Panc1 (cell line): ENCODE results near the gene TST. TPM values are rescaled to one million over a fixed set of nuclear protein-coding genes. Genes with fewer than 3 reads are reported as not detected.

Experiments used
- ATAC-seq: fragments of 200-7000 bp; cut with Tn5 transposase; 2 replicates; pipeline ENCODE4 v1.9.1; 2020; ENCODE audit warnings: mild to moderate bottlenecking, moderate library complexity
- BruUV-seq: library from RNA; stranded (reverse); fragments of 400-500 nt; replicated peaks from 2 replicates; lab custom pipeline; 2021; lab: Mats Ljungman, UMichigan
- CTCF ChIA-PET: fragments of 300-600 bp; sonication (Branson Sonifier 250); formaldehyde crosslinking; loops from one replicate; lab custom pipeline; 2022; ENCODE audit warnings: antibody characterized with exemption; lab: Charles Lee
- POLR2A ChIA-PET: fragments of 300-600 bp; sonication (Branson Sonifier 250); formaldehyde crosslinking; loops from one replicate; lab custom pipeline; 2022; ENCODE audit warnings: antibody characterized with exemption; lab: Charles Lee
- DNase-seq: peaks from one replicate; pipeline ENCODE4 v3.0.0-alpha.2; 2010; ENCODE audit warnings: low read depth, low spot score
- H3K27ac ChIP-seq: 2 replicates; pipeline ENCODE4 v1.5.1; 2011; ENCODE audit warnings: mild to moderate bottlenecking, low read length, inconsistent platforms
- H3K27me3 ChIP-seq: fragments of 200-500 bp; sonication (Bioruptor generic); 2 replicates; pipeline ENCODE4 v1.6.0; 2014; ENCODE audit warnings: low read length, inconsistent platforms; ENCODE audit not compliant: control insufficient read depth, insufficient read depth
- H3K36me3 ChIP-seq: fragments of 200-500 bp; sonication (Bioruptor generic); 2 replicates; pipeline ENCODE4 v1.5.1; 2014; ENCODE audit warnings: inconsistent platforms, mild to moderate bottlenecking, low read length, moderate library complexity; ENCODE audit not compliant: control insufficient read depth, insufficient read depth
- H3K4me1 ChIP-seq: 2 replicates; pipeline ENCODE4 v1.5.1; 2011; ENCODE audit warnings: inconsistent platforms, mild to moderate bottlenecking, low read length, moderate library complexity; ENCODE audit not compliant: control insufficient read depth, insufficient read depth
- H3K4me3 ChIP-seq, 2 experiments: 2 replicates each; pipeline ENCODE4 v1.5.1; 2011 to 2012; ENCODE audit warnings: low read depth in 2 of 2, low read length in 2 of 2, mild to moderate bottlenecking in 2 of 2, inconsistent platforms in 1 of 2, moderate library complexity in 1 of 2
- H3K9me3 ChIP-seq: fragments of 200-500 bp; sonication (Bioruptor generic); 2 replicates; pipeline ENCODE4 v1.5.1; 2014; ENCODE audit warnings: low read depth, mild to moderate bottlenecking, inconsistent platforms, low read length, moderate library complexity; ENCODE audit not compliant: control insufficient read depth, insufficient read depth
- SIN3A ChIP-seq: IDR thresholded peaks from 2 replicates; pipeline ENCODE4 v1.6.1; 2012; ENCODE audit warnings: low read depth, mild to moderate bottlenecking, low read length, moderate library complexity, borderline replicate concordance; ENCODE audit not compliant: insufficient read depth
- TCF7L2 ChIP-seq: IDR thresholded peaks from 2 replicates; pipeline ENCODE4 v1.6.1; 2011; ENCODE audit warnings: mild to moderate bottlenecking, low read depth, low read length, inconsistent platforms
- in situ Hi-C: cut with HindIII; loops from 2 replicates; pipeline ENCODE4 v1.10.0; 2016; ENCODE audit warnings: low sequenced_read_pairs, low pct_unique_long_range_greater_than_20kb
- intact Hi-C: fragments of 100-400 bp; cut with micrococcal nuclease; formaldehyde crosslinking; loops from one replicate; pipeline ENCODE4 v1.10.0; 2022; ENCODE audit not compliant: unreplicated experiment
- total RNA-seq: library from RNA; stranded (reverse); gene quantifications from one replicate; pipeline ENCODE4 v1.2.1, GENCODE V29; 2021; ENCODE audit not compliant: unreplicated experiment
- TF ChIP-seq, protein P1 (sequence below): fragments of 450-650 bp; IDR thresholded peaks from 2 replicates; pipeline ENCODE4 v1.5.1; 2017; ENCODE audit warnings: mild to moderate bottlenecking
- TF ChIP-seq, protein P2 (sequence below), 2 experiments: IDR thresholded peaks; 2 replicates each; pipeline ENCODE4 v1.6.1; 2011 to 2012; ENCODE audit warnings: low read depth in 2 of 2, control low read depth in 1 of 2, low read length in 1 of 2, mild to moderate bottlenecking in 1 of 2, moderate library complexity in 1 of 2; ENCODE audit not compliant: insufficient read depth in 1 of 2

Gene TST
- total RNA-seq, 1 experiment from 2014 or later = 15.9 TPM

DNA sequence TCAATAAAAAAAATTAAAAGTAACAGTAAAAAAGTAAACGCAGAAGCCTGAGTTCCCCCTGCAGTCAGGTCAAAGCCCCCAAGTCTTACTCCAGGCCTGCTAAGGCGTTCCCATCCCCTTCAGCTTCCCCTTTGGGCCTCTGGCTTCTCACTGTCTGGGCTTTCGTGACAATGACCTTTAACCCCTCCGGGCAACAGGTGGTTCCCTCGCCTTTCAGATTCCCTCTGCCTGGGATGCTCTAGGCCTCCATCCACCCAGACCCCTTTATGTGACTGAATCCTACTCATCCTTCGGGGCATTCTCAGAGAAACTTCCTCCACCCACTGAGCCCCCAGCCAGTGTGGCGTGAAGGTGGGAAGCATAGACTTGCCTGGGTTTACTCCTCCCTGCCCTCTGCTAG, 8.3 kb upstream of the TST start:
- H3K36me3 ChIP-seq = no peaks in the 10 kb centered on the region
- CTCF ChIA-PET = no interaction called here
- ATAC-seq = no peak
- H3K4me1 ChIP-seq = peaks cover 4% of the 10 kb centered on the region; the same call in 1 of the 2 replicates
- H3K27me3 ChIP-seq = no peaks in the 10 kb centered on the region
- no peaks in the 10 kb centered on the region for H3K9me3 ChIP-seq
- POLR2A ChIA-PET = no interaction called here
- in situ Hi-C loops (no loop called here), intact Hi-C loops (no loop called here)
- TSS peak; percentile 64 for BruUV-seq
- no peak for DNase-seq
- TF ChIP-seq, protein P1, sequence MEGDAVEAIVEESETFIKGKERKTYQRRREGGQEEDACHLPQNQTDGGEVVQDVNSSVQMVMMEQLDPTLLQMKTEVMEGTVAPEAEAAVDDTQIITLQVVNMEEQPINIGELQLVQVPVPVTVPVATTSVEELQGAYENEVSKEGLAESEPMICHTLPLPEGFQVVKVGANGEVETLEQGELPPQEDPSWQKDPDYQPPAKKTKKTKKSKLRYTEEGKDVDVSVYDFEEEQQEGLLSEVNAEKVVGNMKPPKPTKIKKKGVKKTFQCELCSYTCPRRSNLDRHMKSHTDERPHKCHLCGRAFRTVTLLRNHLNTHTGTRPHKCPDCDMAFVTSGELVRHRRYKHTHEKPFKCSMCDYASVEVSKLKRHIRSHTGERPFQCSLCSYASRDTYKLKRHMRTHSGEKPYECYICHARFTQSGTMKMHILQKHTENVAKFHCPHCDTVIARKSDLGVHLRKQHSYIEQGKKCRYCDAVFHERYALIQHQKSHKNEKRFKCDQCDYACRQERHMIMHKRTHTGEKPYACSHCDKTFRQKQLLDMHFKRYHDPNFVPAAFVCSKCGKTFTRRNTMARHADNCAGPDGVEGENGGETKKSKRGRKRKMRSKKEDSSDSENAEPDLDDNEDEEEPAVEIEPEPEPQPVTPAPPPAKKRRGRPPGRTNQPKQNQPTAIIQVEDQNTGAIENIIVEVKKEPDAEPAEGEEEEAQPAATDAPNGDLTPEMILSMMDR = no peak
- no peak for TF ChIP-seq TCF7L2
- no peak overlapping the region for H3K27ac ChIP-seq
- H3K4me3 ChIP-seq = no peak overlapping the region

DNA sequence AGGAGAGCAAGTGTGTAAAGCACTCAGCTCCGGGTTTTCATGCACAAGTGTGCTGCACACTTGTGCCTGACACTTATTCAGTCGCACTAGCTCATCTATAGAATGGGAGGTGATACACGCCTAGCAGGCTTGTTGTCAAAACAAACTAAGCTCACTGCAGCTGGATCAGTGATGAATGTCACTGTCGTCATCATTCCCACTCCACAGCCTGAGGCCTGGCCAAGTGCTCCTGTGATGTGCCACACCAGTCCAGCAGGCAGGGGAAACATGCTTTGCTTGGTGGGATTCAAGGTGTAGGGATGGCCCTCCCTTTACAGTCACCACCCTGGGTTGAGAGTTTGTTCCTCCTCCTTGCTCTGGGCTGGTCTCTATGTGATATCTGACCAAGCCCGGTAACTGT, 7.1 kb upstream of the TST start:
- Histone ChIP-seq H3K9me3 (no peaks in the 10 kb centered on the region), H3K27me3 (no peaks in the 10 kb centered on the region), H3K4me1 (no peaks in the 10 kb centered on the region), H3K36me3 (no peaks in the 10 kb centered on the region), H3K4me3 (no peak overlapping the region), H3K27ac (no peak overlapping the region)
- intact Hi-C loops = no loop called here
- ChIA-PET CTCF (no interaction called here), POLR2A (interaction anchor here (0.5 kb wide), 1 partner anchor 642 kb away, joined by 6 read pairs; no protein-coding TSS in a partner anchor)
- no peak for TF ChIP-seq SIN3A
- in situ Hi-C loops = no loop called here
- DNase-seq (no peak), ATAC-seq (no peak)
- BruUV-seq = no TSS peak

DNA sequence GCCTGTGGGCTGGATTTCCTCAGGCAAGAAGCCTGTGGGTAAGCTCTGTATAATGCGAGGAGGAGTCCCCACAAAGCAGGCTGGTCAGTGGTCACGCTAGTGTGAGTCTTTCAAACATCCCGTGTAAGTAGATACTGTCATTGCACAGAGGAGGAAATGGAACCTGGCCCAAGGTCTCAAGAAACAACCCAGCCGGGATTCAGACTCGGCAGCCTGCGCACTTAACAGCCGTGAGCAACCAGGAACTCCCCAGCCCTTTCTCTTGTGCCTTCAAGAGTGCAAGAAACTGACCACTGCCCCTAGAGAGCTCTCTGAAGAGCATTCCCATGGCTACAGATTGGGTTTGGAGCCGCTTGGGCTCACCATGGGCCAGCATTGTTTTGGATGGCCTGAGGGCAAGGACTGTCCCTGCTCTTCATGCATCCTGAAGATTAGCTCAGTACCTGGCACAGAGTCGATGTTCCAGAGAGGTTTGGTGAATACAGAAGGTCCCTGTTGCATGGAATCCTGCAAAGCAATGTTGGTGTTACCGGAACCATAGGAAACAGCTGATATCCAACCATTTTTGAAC, 6.3 kb upstream of the TST start:
- in situ Hi-C loops = no loop called here
- Histone ChIP-seq H3K27me3 (no peaks in the 10 kb centered on the region), H3K36me3 (no peaks in the 10 kb centered on the region), H3K9me3 (no peaks in the 10 kb centered on the region), H3K27ac (no peak overlapping the region), H3K4me1 (no peaks in the 10 kb centered on the region), H3K4me3 (no peak overlapping the region)
- ChIA-PET POLR2A (no interaction called here), CTCF (interaction anchor here (0.5 to 0.6 kb wide), 2 partner anchors 38 to 70 kb away, joined by 4 to 11 read pairs; no protein-coding TSS in a partner anchor)
- intact Hi-C loops = no loop called here
- DNase-seq (no peak), ATAC-seq (no peak)
- TF ChIP-seq, protein P2, sequence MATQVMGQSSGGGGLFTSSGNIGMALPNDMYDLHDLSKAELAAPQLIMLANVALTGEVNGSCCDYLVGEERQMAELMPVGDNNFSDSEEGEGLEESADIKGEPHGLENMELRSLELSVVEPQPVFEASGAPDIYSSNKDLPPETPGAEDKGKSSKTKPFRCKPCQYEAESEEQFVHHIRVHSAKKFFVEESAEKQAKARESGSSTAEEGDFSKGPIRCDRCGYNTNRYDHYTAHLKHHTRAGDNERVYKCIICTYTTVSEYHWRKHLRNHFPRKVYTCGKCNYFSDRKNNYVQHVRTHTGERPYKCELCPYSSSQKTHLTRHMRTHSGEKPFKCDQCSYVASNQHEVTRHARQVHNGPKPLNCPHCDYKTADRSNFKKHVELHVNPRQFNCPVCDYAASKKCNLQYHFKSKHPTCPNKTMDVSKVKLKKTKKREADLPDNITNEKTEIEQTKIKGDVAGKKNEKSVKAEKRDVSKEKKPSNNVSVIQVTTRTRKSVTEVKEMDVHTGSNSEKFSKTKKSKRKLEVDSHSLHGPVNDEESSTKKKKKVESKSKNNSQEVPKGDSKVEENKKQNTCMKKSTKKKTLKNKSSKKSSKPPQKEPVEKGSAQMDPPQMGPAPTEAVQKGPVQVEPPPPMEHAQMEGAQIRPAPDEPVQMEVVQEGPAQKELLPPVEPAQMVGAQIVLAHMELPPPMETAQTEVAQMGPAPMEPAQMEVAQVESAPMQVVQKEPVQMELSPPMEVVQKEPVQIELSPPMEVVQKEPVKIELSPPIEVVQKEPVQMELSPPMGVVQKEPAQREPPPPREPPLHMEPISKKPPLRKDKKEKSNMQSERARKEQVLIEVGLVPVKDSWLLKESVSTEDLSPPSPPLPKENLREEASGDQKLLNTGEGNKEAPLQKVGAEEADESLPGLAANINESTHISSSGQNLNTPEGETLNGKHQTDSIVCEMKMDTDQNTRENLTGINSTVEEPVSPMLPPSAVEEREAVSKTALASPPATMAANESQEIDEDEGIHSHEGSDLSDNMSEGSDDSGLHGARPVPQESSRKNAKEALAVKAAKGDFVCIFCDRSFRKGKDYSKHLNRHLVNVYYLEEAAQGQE (IDR thresholded peaks at IDR 0.05; ENCODE audit: insufficient read depth in 1 of 2, low read depth in 2 of 2, low read length in 1 of 2) = no peak
- BruUV-seq = no TSS peak
